CD4-positive, alpha-beta T cell treated with Interleukin-2 at 100 ng/mL for 4 hours (primary cell): ENCODE data around the gene UBXN10.

Experiments
- DNase-seq: peaks from one replicate; pipeline ENCODE4 v3.0.0-alpha.2; 2020; ENCODE audit warnings: low spot score

UBXN10 gene

DNA sequence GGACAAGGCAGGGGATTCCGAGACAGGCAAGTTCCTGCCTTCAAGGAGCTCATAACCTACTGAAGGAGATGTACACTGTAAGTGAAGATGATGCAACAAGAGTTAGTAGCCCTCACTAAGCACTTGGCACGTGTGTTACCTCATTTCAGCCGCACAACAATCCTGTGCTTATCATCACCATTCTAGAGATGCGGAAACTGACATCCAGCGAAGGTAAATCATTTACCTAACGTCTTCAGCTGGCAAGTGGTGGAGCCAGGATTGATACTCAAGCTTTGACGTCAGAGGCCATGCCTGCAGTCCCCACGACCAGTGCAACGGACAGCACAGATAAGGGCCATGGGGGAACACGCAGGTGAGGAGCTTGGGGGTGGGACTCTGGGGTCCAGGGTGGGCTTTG, 2.9 kb upstream of the UBXN10 start:
- DNase-seq = no peak

DNA sequence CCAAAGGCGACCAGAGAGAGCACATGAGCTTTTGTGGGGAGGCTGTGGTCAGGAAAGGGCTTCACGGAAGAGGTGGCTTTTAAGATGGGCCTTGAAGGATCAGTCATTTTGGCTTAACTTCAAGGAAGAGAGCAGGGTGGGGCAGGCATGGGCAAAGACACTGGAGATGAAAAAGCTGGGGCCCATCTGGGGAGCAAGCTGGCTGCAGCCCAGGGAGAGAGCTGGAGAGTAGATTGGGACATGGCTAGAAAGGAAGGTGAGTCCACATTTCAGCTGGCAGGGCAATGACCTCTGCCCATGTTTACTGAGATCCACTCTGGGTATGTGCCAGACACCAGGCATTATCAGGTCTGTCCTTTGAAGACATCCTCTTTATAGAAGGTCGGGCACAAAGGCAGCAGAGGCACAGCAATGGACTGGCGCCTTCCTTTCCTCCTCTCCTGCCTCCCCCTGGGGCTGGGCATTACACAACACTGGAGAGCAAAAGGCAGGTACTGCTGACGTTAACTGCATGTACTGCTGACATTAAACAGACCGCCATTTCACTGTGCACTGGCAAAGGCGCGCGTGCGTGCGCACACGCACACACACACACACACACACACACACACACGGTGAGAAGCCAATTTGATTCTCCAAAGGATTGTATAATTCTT, 2.2 kb upstream of the UBXN10 start:
- DNase-seq = no peak

DNA sequence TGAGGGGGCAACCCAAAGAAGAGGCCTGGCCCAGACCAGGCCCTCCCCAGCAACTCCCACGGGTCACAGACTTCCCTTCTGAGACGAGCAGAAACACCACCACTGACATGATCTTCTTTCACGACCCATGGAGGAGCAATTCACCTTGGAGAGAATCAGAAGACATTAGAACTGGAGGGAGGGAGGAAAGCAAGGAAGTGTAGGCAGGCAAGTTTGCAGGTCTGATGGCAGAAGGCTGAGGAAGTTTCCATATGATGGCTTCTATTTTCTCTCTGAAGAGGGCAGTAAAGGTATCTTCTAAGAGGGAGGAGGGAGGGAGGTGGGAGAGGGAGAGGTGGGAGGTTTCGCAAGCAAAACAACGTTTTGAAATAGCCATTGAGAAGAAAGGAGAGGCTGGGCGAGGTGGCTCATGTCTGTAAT, 1.4 kb upstream of the UBXN10 start:
- DNase-seq = no peak

DNA sequence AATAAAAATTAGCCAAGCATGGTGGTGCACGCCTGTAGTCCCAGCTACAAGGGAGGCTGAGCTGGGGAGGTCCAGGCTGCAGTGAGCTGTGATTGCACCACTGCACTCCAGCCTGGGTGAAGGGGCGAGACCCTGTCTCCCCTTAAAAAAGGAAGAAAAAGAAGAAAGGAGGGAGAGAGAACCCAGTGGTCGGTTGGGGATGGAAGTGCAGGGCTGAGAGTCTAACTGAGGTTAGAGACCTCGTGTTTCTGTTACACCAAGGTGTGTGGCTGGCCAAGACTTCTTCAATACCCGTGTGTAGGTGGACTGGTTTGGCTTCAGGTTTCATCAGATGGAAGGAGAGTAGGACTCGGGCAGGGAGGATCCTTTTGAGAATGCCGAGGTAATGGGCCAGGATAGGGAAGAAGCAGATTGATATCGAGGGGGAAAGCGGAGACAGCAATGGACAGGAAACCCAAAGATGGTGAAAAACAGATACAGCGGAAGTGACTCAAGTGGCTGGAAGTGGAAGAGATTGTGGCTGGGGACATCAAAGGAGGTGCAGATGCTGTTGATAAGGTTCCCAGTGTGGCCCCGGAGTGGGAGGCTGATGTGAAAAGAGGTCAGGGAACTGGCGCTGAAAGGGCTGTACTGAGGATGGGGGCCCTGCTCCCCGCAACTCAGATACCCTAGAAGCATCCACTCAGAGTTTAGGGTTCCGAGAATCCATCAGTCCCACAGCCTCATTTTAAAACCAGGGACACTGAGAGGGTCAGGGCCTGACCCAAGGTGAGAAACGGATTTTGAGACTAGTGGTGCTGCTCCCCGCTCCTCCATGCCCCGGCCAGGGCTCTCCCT, 681 bp upstream of the UBXN10 start:
- DNase-seq = peak; percentile 66

DNA sequence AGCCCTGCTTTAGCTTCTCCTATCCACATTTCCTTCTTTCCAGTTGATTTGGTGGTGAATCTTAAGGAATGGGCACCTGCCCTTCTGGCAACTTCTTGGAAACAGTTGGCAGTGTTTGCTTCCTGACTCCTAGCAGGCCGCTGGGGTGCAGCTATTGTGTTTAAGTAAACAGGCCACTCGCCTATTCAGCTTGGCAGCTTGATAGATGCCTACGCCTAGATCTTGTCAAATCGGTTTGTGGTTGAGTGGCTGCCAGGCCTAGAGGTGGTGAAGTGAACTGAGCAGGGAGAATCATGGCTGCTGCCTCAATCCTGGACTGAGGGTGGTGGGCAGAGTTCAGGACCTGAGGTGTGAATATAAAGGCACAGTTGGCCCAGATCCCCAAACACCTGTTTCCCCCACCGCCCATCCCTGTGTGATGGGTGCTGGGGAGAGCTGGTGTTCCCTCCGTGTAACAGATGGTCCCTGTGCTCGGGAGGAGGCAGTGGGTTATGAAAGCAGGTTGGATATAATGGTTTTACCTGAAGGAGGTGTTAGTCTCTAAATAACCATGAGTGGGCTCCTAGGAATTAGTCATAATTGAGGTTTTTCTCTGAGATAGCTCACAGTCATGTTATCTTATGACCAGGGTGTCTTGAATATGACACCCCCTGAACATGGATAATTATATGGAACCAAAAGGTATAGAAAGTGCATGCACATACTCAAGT, 1.4 kb downstream of the UBXN10 start:
- DNase-seq = peak; percentile 35

DNA sequence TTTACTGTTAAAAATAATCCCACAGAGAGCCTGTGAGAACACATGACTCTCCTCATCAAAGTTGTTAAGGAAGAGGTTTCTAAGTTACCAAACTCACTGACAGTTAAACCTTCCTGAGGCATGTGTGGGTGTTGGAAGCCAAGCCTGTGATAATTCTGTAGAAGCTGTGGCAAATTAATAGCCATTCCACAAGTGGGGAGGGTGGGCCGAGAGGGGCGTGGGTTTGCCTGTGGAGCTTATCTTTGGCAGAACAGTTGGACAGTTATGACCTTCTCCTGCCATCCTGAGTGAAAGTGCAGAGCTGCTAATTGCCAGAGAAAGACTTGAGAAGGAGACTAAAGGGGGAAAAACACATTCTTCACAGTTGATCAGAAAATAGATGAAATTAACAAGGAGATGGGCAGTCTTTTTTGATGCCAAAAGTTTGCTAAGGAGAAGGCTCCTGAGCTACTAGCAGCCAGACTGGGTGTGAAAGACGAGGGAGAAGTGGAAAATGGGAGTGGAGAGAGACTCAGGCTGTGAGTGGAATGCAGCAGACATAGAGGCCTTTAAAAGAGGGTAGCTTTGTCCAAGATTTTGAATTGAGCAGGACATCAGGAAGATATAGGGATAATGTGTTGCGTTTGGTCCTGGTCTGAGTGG, 2.0 kb downstream of the UBXN10 start:
- no peak for DNase-seq

DNA sequence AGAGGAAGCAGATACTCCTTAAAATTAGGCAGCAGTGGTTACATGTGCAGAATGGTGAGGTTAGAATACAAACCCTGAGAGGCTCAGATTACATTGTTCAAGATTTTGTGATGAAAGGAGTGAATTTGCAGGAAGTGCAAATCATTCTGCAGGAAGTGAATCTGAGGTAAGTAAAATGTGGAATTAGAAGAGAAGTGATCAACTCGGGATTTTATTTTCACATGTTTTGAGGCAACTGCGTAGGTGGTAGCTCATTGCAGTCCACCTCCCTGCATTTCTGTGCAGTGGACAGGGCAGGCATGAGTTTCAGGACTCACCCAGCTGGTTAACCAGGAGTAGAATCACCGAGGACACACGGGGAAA, 2.5 kb downstream of the UBXN10 start:
- no peak for DNase-seq

DNA sequence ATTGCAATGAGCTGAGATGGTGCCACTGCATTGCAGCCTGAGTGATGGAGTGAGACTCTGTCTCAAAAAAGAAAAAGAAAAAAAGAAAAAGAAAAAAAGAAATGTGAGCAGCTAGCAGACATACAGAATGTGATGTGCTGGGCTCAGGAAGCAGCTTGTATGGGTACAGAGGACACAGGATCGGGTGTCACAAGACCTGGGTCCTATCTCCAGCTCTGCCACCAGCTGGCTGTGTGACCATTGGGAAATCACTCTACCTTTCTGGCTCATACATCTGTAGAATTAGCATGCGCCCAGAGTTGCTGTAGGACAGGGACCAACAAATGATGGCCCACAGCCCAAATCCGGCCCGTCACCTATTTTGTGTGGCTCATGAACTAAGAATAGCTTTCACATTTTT, 3.8 kb downstream of the UBXN10 start:
- no peak for DNase-seq

DNA sequence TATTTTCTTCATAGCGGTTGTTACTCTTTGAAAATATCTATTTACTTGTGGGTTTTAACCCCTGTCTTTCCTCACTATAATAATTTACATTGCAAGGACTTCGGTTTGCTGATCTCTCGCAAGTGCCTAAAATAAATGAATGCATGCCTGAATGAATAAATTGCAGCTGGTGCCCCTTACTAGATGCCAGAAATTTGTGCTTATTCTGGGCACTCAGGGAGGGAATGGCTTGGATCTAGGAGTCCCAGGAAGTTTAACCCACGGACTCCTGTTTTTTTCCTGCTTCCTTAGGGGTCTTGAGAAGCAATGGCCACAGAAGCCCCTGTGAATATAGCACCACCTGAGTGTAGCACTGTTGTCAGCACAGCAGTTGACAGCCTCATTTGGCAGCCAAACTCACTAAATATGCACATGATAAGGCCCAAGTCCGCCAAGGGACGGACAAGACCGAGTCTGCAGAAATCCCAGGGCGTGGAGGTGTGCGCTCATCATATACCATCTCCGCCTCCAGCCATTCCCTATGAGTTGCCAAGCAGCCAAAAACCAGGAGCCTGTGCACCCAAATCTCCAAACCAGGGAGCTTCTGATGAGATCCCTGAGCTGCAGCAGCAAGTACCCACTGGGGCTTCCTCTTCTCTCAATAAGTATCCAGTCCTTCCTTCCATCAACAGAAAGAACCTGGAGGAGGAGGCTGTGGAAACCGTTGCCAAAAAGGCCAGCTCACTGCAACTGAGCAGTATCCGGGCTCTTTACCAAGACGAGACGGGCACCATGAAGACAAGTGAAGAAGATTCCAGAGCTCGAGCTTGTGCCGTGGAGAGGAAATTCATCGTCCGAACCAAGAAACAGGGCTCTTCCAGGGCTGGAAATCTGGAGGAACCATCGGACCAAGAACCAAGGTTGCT, 4.6 kb downstream of the UBXN10 start:
- DNase-seq = no peak

DNA sequence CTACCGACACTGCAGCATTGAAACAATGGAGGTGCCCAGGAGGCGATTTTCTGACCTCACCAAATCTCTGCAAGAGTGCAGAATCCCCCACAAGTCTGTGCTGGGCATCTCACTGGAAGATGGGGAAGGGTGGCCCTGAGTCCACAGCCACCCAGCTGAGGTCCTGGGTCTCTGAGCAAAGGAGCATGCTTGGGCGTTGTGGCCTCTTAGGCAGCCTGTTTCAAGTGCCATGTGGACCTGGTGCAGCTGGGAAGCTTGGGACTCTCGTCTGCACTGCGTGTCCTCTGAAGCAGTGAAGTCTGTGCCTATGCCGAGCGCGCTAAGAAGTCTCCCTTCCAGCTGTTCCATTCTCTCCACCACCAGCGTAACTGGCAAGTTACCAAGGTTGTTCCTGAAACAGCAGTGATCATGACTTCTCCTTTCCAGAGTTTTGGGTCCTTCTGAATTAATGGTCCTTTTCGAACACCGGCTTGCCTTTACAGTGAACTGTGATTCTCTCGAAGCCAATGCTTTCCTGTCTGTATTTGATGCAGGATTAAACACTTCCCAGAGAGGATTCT, 5.5 kb downstream of the UBXN10 start:
- DNase-seq = no peak

DNA sequence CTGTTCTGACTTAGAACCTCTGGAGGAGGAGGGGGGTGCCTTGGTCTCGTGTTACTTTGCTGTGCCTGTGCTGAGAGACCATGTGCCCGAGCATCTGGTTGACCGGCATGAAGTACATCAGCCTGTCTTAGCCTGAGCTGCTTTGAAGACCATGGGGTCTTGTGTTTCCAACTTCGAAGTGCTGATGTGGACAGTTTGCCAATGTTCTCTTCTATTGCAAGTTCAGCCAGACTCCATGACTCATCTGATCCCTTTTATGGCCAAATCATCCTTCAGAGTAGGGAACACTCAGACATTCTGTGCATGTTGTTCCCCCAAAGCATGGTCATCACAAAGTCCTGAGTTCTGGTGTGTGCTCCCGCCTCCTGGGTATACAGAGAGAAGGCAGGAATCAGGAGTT, 6.5 kb downstream of the UBXN10 start:
- no peak for DNase-seq

DNA sequence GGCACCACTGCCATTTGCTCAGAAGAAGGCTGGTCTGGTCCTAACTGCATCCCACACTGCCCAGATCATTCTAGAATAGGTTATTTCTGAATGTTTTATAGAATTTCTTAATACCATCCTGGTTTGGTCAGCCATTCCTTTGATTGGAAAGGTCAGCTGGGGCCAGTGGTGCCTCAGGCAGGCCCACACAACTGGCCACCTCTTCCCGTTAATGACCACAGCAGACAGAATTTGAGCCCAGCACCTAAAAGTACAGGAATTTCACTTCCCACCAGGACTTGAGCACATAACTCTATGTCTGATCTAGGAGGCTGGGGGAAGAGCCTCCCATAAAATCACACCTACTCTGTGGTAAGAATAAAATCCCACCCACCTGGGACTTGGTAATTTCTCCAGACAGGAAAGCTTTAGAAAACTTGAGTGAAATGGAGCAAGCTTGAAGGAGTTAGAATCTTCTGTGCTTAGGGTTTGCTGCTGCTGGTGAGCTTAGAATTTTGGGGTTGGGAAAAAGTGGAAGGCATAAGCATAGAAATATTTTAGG, 7.0 kb downstream of the UBXN10 start:
- no peak for DNase-seq

DNA sequence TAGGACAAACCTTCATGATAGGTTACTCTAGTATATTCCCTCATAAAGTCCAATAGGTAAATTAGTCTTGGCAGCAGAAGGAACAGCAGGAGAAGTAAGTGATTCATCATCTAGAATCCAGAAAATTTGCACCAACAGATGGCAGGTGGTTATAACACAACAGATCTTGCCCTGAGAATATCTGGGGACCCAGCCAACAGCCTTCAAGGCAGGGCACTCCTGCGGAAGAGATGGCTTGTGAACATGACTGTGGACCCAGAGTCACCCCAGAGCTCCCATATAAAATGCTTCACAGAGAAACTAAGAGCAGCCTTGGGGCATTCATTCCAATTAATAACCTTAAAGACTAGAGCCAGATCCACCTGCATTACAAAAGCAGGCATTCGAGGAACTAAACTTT, 8.3 kb downstream of the UBXN10 start:
- DNase-seq = no peak

DNA sequence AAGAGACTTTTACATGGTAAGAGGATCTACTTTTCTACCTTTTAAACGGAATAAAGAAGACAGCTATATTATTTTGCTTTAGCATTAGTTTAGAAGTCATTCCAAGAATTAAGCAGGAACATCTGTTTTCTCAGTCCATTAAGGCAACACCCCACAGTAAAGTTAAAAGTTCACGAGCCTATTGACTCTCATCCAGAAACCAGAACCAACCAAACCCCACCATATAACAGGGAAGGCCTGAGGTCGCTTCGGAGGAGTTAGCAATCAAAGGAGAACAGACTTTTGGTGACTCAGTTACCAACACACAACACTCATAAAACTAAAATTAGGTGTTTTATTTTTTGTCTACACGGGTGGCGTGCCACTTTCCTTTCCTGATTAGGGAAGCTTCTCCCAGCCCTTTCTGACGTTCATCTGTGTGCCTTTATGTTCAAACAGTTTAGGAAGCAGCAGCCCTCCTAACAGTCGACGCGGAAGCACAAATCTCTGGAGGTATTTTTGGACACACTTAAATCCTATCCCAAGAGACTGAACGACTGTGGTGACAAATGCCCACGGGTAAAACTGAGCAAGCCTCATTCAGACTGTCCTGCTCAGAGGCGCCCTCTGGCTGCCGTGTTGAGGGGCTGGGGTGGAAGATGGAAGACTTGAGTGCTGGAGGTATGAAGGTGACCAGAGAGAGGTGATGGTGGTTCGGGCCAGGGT, 9.0 kb downstream of the UBXN10 start:
- DNase-seq = peak; percentile 72

DNA sequence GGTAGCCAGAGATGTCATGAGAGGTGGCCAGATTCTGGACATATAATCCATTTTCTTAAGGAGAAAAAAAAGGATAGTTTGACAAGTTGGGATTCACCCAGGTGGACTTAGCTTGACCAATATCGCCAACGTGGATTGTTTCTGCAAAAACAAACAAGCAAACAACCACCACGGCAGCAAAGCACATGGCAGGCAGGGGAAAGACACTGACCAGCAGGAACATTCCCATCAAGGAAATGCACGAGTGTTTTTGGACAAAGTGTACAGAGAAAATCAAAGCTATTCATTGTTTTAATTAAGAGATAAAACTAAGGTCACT, 9.5 kb downstream of the UBXN10 start:
- no peak for DNase-seq

DNA sequence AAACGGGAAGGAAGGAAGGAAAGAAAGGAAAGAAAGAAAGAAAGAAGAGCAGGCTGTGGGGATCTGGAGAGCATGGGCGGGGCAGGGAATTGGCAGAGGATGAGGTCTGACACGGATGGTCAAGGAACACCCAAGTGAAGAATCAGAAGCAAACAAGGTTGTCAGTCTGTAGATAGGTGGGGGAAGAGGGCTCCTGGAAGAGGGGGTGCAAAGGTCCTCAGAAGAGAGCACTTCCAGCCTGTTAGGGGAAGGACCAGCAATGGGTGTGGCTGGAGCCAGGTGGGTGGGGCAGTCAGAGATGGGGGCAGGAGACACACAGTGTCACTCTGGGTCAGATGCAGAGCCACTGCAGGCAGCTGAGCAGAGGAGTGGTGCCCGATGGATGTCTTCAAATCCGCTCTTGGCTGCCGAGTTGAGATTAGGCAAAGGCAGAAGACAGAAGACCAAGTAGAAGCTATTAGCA, 11.5 kb downstream of the UBXN10 start:
- DNase-seq = no peak

DNA sequence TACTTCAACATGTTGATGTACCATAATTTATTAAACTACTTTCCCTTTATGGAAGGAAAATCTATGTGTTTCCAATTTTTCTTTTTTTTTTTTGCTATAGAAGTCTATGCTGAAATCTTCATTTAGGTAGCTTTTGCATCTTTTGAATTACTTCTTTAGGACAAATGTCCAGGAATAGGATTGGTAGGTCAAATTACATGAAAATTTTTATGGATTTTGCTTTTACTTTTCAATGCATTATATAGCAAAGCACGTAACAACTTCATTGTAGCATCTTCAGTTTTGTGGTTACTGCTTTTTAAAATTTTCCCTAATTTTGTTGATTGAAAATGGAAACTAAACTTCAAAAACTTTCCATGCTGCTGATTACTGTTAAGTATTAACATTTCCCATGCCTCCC, 12.4 kb downstream of the UBXN10 start:
- no peak for DNase-seq

DNA sequence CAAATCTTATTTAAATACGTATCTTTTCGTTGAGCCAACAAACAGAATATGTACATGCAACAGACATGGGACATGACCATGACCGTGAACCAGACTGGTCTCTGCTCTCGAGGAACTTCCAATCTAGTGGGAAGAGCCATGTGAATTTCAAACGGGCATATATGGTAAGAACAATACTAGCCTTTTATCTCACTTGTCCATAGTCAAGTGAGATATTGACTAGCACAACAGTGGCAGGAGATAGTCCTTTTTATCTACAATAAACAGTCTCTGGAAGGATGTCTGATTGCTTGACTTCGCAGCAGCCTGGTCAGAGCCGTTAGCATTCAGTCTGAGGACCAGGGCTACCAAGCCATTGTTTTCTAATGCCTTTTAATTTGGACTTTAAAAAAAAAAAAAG, 13.0 kb downstream of the UBXN10 start:
- DNase-seq = no peak

DNA sequence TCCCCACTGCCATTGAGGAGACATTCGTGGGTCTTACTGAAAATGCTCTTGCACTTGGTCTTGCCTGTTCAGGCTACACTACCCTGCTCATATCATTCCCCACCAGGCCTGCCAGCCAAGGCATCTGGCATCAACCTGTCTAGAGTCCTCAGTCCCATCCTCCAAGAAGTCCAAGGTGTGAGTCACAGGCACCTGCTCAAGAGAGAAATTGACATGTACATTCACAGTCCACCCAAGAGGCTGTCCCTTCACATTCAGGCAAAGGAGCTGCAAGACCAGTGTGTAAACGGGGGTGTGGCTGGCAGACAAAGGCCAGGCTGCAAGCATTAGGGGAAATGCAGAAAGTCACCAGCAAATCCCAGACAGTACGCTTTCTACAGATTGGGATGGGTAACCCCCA, 13.5 kb downstream of the UBXN10 start:
- DNase-seq = no peak

DNA sequence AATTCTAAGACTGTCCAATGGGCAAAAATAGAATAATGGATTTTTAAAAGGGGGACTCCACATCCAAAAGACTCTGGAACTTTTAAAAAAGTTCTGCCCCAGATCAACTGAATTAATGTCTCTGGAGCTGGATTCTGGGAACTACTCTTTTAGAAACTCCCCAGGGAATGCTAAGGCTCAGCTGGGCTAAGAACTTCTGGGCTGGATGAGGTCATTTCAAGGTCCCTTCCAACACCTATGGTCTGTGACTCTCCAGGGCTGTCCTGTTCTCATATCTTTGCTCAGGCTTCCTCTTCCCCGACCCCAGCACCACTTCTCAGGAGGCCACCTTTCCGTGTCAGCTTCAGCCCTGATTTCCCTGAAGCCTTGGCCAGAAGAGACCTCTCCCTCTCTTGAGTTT, 13.9 kb downstream of the UBXN10 start:
- DNase-seq = no peak
